ENCODE data around the gene PRKCH. TPM values are rescaled to one million over a fixed set of nuclear protein-coding genes. Genes with fewer than 3 reads are reported as not detected.

PRKCH gene
- total RNA-seq, 6 experiments from 2014 or later = 5.0 to 12.1 (median 8.8) TPM

DNA sequence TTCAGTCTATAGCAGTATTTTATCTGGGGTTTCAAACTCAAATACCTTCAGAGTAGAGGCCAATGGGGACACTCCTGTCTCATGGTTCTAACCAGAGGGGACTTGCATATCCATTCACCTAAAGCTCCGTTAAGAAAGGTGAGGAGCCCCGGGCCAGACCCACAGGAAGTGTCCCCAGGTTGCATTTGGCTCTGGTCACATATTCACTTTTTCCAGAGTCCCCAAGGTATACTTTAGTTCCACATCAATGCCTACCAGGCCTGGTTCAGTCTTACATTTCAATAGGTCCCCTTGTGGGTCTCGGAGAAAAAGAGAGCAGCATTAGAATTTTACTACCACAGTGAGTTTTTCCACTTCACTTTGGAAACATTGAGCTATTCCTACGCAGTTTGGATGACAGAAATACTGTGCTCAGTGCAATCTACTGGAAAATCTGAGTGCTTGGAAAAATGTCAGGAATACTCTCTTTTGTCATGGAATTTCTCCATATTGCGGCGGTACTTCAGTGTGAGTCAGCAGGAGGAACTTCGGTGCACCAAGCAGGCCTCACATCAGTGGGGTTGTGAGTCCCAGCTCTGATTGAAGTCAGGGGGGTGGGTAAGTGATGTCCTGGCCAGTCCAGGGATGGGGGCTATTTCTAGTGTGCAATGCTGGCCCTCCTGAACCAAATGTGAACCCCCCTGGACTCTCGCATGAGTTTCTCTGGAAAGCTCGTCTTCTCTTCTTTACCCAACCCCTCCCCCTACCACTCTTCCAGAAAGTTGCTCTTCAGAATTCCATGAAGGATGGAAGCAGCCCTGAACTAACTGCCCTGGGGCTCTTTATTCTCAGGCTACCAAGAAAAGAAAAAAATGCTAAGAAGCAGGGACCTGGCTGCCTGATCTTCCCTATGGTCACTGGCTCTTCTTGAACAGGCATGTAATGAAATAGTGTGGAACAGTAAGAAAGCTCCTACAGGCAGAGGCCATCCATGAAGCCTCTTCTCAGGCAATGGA, 184.7 kb downstream of the PRKCH start:
- no peak for DNase-seq
- Histone ChIP-seq H3K9me3 (no peaks in the 10 kb centered on the region), H3K4me3 (no peak overlapping the region), H3K36me3 (no peaks in the 10 kb centered on the region), H3K27me3 (no peaks in the 10 kb centered on the region), H3K27ac (no peak overlapping the region), H3K4me1 (peaks cover 0 to 6% (median 0%) of the 10 kb centered on the region in 4 donors)
- no peak for ATAC-seq
- intact Hi-C loops (cut with DNase I) = no loop called here
- WGBS (ENCODE audit: insufficient coverage, low coverage, low lambda C conversion rate, missing lambda C conversion rate) = 95% methylated on average over 6 of the region's 9 CpGs
- TF ChIP-seq POLR2A (IDR thresholded peaks at IDR 0.05) = no peak
- TF ChIP-seq CTCF (IDR thresholded peaks at IDR 0.05) = no peak

GRCh38 chr14:61508526-61508925, 187.1 kb downstream of the PRKCH start:
- TF ChIP-seq POLR2A (IDR thresholded peaks at IDR 0.05) (no peak), CTCF (IDR thresholded peaks at IDR 0.05) (no peak)
- no peak for ATAC-seq
- WGBS (ENCODE audit: insufficient coverage, low coverage, low lambda C conversion rate, missing lambda C conversion rate) = 40% methylated on average over 2 of the region's 2 CpGs
- no peak for DNase-seq
- no peaks in the 10 kb centered on the region for H3K9me3 ChIP-seq
- H3K27ac ChIP-seq = no peak overlapping the region
- intact Hi-C loops (cut with DNase I) = no loop called here
- no peak overlapping the region for H3K4me3 ChIP-seq
- H3K4me1 ChIP-seq = peaks cover 0 to 3% (median 0%) of the 10 kb centered on the region in 4 donors
- H3K36me3 ChIP-seq = no peaks in the 10 kb centered on the region
- no peaks in the 10 kb centered on the region for H3K27me3 ChIP-seq

DNA sequence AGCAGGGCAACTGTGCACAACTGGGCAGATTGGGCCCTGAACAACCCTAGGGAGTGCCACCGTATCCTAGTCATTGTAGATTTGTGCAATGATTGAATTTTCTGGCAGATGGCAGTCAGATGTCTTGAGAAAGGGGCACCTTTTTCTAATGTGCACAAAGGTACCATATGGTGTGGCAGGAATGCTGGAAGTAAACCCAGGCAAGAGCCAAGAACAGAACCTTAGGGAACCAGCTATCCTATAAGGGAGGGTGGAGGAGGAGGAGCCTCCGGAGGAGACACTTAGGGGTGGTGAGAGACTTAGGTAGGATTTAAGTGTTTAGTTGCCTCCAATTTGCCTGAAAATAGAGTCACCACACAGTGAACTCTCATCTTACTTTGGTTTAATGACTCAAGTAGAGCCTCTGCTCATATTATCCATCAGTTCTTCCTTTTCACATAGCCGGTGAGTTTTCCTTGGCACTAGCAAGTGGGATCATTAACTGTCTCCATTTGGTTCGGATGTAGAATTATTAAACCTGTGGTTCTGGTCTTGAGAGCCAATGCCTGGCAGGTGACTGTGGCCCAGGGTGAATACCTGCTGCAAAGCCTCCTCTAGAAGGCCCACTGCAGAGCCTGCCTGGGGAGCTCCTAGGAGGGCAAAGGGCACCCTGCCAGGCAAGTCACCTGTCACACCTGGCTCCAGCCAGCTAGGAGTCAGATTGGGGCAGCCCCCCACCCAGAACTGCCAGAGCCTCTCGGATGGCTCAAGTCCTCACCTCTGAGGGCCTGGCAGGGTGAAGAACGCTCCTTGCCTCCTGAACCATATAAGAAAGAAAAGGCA, 189.6 kb downstream of the PRKCH start:
- H3K9me3 ChIP-seq = no peaks in the 10 kb centered on the region
- TF ChIP-seq POLR2A (IDR thresholded peaks at IDR 0.05) (no peak), CTCF (IDR thresholded peaks at IDR 0.05) (no peak)
- ATAC-seq = peak in 1 of 4 donors; percentile 13
- H3K4me1 ChIP-seq = no peaks in the 10 kb centered on the region
- WGBS (ENCODE audit: insufficient coverage, low coverage, low lambda C conversion rate, missing lambda C conversion rate) = 93% methylated on average over 3 of the region's 6 CpGs
- no peak overlapping the region for H3K27ac ChIP-seq
- intact Hi-C loops (cut with DNase I) = no loop called here
- no peak overlapping the region for H3K4me3 ChIP-seq
- DNase-seq = no peak
- no peaks in the 10 kb centered on the region for H3K36me3 ChIP-seq
- no peaks in the 10 kb centered on the region for H3K27me3 ChIP-seq

- Histone ChIP-seq H3K27me3 (no peaks in the 10 kb centered on the region), H3K4me3 (no peak overlapping the region), H3K4me1 (no peaks in the 10 kb centered on the region), H3K36me3 (no peaks in the 10 kb centered on the region), H3K9me3 (no peaks in the 10 kb centered on the region), H3K27ac (no peak overlapping the region)
- 51% methylated on average over 6 of the region's 6 CpGs for WGBS (ENCODE audit: insufficient coverage, low coverage, low lambda C conversion rate, missing lambda C conversion rate)
- ATAC-seq (peak in 1 of 4 donors; percentile 25), DNase-seq (no peak)
- TF ChIP-seq CTCF (IDR thresholded peaks at IDR 0.05) (no peak), POLR2A (IDR thresholded peaks at IDR 0.05) (no peak)
- intact Hi-C loops (cut with DNase I) = no loop called here
These were observed 190.2 kb downstream of the PRKCH start for GRCh38 chr14:61511558-61511948.
